ENCODE results near the gene NACC2. TPM values are rescaled to one million over a fixed set of nuclear protein-coding genes. Genes with fewer than 3 reads are reported as not detected.

Gene NACC2
- total and polyA plus RNA-seq, 7 donors: 8.5 to 33.5 (median 18.4) TPM

DNA sequence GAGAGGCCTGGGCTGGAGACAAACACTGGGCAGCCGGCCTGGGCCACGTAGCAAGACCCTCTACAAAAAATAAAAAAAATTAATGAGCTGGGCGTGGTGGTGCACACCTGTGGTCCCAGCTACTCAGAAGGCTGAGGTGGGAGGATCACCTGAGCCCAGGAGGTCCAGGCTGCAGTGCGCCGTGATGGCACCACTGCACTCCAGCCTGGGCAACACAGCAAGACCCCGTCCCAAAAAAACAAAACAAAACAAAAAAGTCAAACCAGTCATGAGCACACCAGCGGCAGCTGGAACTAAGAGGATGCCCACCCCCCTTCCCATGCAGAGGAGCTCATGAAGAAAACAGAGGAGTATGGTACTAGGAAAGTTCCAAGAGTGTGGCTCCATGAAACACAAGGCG, 131.8 kb downstream of the NACC2 start:
- ATAC-seq: no peak
- H3K27me3 ChIP-seq (ENCODE audit: insufficient read depth in 3 of 3, low read length in 2 of 3): no peaks in the 10 kb centered on the region
- no peak overlapping the region for H3K27ac ChIP-seq
- intact Hi-C loops (cut with DNase I): loop anchor here (5.0 to 10.0 kb wide), 3 partner anchors 56 to 321 kb away; partner anchors contain the start of genes CAMSAP1 (in 1 of the 2) and KCNT1 (in 1 of the 2)
- no peak for DNase-seq
- H3K36me3 ChIP-seq (ENCODE audit: insufficient read depth in 1 of 2, low read depth in 1 of 2): no peaks in the 10 kb centered on the region
- TF ChIP-seq, protein P1, sequence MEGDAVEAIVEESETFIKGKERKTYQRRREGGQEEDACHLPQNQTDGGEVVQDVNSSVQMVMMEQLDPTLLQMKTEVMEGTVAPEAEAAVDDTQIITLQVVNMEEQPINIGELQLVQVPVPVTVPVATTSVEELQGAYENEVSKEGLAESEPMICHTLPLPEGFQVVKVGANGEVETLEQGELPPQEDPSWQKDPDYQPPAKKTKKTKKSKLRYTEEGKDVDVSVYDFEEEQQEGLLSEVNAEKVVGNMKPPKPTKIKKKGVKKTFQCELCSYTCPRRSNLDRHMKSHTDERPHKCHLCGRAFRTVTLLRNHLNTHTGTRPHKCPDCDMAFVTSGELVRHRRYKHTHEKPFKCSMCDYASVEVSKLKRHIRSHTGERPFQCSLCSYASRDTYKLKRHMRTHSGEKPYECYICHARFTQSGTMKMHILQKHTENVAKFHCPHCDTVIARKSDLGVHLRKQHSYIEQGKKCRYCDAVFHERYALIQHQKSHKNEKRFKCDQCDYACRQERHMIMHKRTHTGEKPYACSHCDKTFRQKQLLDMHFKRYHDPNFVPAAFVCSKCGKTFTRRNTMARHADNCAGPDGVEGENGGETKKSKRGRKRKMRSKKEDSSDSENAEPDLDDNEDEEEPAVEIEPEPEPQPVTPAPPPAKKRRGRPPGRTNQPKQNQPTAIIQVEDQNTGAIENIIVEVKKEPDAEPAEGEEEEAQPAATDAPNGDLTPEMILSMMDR (IDR thresholded peaks at IDR 0.05): no peak
- peaks cover 16% of the 10 kb centered on the region for H3K4me1 ChIP-seq
- WGBS, 3 donors: 86 to 94% (median 90%) methylated on average over 8 of the region's 8 CpGs
- H3K9me3 ChIP-seq: no peaks in the 10 kb centered on the region
- no peak overlapping the region for H3K4me3 ChIP-seq

- intact Hi-C loops (cut with DNase I): loop anchor here (5.0 to 10.0 kb wide), 3 partner anchors 56 to 322 kb away; partner anchors contain the start of genes CAMSAP1 (in 1 of the 2) and KCNT1 (in 1 of the 2)
- no peak for ATAC-seq
These were observed 132.3 kb downstream of the NACC2 start for GRCh38 chr9:135962696-135963307.

GRCh38 chr9:135961811-135962695, 133.0 kb downstream of the NACC2 start:
- Histone ChIP-seq H3K9me3 (no peaks in the 10 kb centered on the region), H3K4me3 (peak overlapping the region; percentile 52), H3K4me1 (peaks cover 20% of the 10 kb centered on the region), H3K27me3 (ENCODE audit: insufficient read depth in 3 of 3, low read length in 2 of 3) (no peaks in the 10 kb centered on the region), H3K27ac (peak overlapping the region; percentile 54), H3K36me3 (ENCODE audit: insufficient read depth in 1 of 2, low read depth in 1 of 2) (no peaks in the 10 kb centered on the region)
- ATAC-seq (no peak), DNase-seq (no peak)
- TF ChIP-seq, protein P1 (IDR thresholded peaks at IDR 0.05): no peak
- 53 to 58% (median 56%) methylated on average over 15 of the region's 15 CpGs for WGBS, 3 donors
- intact Hi-C loops (cut with DNase I): loop anchor here (5.0 to 10.0 kb wide), 3 partner anchors 55 to 323 kb away; partner anchors contain the start of genes CAMSAP1 (in 1 of the 2) and KCNT1 (in 1 of the 2)

More at GRCh38 chr9:135962696-135963307, 132.3 kb downstream of the NACC2 start:
- H3K4me3 ChIP-seq: no peak overlapping the region
- peaks cover 22% of the 10 kb centered on the region for H3K4me1 ChIP-seq
- H3K36me3 ChIP-seq (ENCODE audit: insufficient read depth in 1 of 2, low read depth in 1 of 2): no peaks in the 10 kb centered on the region
- H3K27ac ChIP-seq: no peak overlapping the region
- no peak for DNase-seq
- TF ChIP-seq, protein P1 (IDR thresholded peaks at IDR 0.05): no peak
- no peaks in the 10 kb centered on the region for H3K27me3 ChIP-seq (ENCODE audit: insufficient read depth in 3 of 3, low read length in 2 of 3)
- WGBS, 3 donors: 65 to 71% (median 66%) methylated on average over 11 of the region's 11 CpGs
- no peaks in the 10 kb centered on the region for H3K9me3 ChIP-seq

- 0% methylated on average over 45 to 53 of the region's 53 CpGs for WGBS, 3 donors
- no peaks in the 10 kb centered on the region for H3K36me3 ChIP-seq (ENCODE audit: insufficient read depth in 1 of 2, low read depth in 1 of 2)
- H3K4me3 ChIP-seq: peak within 1 kb of the TSS; percentile 96
- peak; percentile 76 to 87 (median 82) for ATAC-seq
- H3K4me1 ChIP-seq: peaks cover 28% of the 10 kb centered on the region
- TF ChIP-seq, protein P1 (IDR thresholded peaks at IDR 0.05): peak; percentile 32
- H3K9me3 ChIP-seq: no peaks in the 10 kb centered on the region
- no peaks in the 10 kb centered on the region for H3K27me3 ChIP-seq (ENCODE audit: insufficient read depth in 3 of 3, low read length in 2 of 3)
- peak within 1 kb of the TSS; percentile 93 for H3K27ac ChIP-seq
- intact Hi-C loops (cut with DNase I): loop anchor here (5.0 to 10.0 kb wide), 3 partner anchors 54 to 324 kb away; partner anchors contain the start of genes CAMSAP1 (in 1 of the 2) and KCNT1 (in 1 of the 2)
- DNase-seq: peak; percentile 97 to 98
These were observed 133.8 kb downstream of the NACC2 start, which contains the start of gene UBAC1 for GRCh38 chr9:135961277-135961715. TSS of gene UBAC1 (minus strand) at chr9:135961373. CDS start at chr9:135961162, 211 bp downstream.
